ENCODE measurements around the gene TXNDC5.
"Not testable (repeated sequence)": the region's sequence is repeated elsewhere in the genome, so short reads cannot be mapped to it uniquely, and the experiment has no call there.

TXNDC5 gene

DNA sequence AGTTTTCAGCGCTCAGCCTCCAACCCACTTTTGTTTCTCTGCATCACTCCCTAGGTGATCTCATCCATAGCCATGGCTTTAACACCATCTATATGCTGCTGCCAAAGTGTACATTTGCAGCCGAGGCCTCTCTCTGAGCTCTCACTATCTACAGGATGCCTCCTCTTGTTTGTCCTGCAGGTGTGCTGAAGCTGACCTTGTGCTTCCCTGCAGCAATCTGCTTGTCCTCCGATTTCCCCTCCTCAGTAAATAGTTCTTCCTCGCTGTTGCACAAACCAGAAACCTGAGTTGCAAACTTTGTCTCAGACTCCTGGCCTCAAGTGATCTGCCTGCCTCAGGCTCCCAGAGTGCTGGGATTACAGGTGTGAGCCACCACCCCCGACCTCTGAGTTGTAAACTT lies 3.7 kb upstream of the TXNDC5 start:
- no peak for DNase-seq (ENCODE audit: low read depth)

DNA sequence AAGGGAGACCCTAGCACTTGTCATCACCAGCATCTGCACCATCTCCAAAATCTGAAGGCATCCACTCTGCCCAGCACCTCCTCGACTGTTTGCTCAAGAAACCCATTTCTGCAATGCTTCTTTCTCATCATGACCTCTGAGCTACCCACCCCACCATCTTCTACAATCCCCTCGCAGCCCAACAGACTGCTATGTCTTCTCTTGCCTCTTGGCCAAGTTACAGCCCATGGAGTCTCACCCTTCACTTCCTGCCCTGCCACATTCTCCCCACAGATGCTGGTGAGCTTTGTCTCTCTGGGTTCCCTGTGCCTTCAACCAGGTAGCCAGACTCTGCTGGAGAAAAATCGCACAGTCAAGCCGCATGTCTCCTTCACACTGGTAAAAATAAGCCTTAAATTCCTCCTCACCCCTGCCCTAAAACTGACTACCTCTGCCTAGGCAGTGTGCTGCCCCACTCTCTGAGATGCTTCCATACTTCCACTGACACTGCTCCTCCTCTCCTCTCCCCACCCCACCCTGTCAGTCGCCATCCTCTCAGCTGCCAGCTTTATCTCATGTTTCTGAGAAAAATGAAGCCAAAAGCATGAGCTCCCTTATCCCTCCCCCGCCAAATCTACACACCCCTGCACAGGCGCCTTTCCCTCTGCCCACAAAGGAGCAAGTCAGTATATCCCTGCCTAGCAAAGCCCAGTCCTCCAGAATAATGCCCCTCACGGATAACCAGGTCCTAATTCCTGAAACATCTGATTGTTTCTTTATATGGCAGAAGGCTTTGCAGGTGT lies 2.3 kb upstream of the TXNDC5 start:
- DNase-seq (ENCODE audit: low read depth) = no peak

DNA sequence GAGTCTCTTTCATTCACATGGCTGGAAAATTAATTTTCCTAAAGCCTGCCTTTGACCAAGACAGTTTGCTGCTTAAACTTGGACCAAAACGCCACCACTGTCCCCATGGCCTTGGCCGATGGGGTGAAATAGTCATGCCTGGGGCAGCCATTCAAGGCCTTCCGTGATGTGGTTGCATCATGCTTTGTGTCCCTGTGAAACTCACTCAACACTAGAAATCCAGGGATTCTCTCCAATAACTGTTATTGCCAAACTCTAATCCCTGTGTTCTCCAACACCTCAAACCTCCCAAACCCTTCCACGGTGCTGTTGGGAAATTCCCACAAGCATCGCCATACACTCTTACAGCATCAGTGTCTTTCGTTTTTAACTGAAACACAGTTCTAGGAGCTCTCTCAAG lies 1.4 kb upstream of the TXNDC5 start:
- no peak for DNase-seq (ENCODE audit: low read depth)

DNA sequence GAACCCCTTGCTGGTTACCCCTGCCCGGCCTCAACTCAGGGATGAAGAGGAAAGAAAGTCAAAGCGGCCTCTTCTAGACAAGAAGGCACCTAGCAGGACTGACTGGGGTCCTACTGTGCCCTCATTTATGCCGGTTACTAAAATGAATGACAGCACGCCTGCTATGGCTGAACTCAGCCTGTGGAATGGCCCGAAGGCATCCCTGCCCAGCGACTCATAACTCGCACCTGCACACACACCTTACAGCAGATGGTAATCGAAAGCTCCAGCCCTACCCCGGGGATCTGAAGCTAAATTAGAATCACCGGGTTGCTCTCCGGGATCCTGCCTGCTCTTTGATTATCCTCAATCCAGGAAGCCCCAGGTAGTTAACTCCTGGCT lies 747 bp upstream of the TXNDC5 start:
- DNase-seq (ENCODE audit: low read depth) = no peak

DNA sequence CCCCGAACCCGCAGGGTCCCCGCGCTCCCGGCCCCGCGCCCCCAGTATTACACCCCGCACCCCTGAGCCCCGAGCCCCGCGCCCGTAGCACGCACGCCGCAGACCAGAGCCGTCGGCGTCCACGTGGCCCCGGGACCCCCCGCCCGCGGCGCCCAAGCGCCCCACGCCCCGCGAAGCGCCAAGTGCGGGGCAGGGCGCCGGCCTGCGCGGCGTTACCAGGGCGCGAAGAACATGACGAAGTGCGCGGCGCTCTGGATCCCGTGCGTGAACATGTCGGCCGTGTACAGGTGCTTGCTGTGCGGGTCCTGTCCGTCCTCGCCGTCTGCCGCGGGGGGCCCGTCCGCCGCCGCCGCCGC lies 312 bp downstream of the TXNDC5 start:
- DNase-seq (ENCODE audit: low read depth) = no peak

DNA sequence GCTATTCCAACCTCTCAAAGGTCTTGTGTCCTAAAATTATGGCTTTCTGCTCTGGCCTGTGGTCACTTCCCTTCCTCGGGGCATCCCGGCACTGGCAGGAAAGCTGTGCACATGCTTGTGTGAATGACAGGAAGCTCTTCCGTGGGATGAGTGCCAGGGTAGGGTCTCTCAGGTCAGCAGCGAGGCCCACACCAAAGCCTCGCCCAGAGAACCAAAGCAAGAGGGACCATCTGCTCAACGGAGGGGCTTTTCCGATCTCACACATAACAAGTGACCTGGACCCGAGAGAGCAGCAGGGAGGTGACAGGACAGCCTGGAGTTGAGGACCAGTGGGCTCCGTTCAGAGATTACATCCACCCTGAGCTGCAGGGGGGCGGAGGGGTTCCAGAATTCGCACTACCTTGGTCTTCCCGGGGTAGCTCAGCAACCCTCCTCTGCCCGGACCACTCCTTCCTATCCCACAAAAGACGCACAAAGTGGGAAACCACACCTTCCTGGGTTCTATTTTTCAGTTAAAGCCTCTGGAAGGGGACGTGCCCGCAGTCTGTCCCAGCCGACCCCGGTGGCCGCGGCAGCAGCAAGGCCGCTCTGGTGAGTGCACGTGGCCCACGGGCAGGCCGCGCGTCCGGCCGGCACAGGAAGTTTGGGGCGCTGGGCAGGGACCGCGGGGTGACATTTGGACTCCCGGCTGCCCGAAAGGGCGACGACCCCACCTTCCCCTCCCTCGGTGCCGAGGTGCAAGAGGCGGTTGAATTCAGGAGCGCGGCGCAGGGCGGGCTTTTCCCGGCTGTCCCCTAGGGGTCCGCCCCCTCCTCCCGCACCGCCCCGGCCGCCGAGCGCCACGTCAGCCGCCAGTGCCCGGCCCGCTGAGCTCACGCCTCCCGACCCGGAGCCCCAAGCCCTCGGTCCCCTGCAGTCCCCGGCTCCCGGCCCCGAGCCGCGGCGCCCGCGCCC lies 988 bp downstream of the TXNDC5 start:
- peak; percentile 63 for DNase-seq (ENCODE audit: low read depth)

DNA sequence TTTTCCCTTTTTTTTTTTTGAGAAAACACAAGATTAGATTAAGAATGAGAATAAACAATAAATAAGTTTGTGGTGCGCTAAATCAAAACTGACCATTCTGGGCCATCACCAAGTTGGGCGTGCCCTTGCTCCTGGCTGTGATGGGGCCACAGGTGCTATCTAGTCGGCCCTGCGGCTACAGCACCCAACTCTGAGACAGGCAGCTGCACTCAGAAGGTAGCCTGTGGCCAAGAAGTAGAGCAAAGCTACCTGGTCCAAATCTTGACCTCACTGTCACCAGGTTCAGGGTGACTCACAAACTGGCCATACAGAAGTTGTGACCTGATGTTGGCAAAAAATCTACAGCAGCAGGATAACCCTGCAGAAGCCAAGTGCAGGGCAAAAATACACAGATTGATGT lies 3.4 kb downstream of the TXNDC5 start:
- no peak for DNase-seq (ENCODE audit: low read depth)

DNA sequence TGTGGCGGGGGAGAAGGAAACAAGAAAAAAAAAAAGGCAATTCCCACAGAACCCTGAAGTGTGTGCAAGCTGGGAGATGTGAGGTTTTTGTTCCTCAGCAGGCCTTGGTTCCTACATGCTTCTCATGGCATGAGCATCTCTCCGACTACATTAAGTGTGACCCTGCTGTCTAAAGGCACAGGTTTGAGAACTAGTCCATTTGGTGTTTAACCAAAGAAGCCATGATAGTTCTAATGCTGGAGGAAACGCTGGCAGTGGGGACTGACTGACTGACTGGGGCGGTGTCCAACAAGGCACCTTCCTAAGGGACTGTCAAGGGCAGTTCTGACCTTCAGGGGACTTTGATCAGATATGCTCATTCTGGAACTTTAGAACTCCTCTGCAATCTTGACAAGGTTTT lies 3.8 kb downstream of the TXNDC5 start:
- no peak for DNase-seq (ENCODE audit: low read depth)

DNA sequence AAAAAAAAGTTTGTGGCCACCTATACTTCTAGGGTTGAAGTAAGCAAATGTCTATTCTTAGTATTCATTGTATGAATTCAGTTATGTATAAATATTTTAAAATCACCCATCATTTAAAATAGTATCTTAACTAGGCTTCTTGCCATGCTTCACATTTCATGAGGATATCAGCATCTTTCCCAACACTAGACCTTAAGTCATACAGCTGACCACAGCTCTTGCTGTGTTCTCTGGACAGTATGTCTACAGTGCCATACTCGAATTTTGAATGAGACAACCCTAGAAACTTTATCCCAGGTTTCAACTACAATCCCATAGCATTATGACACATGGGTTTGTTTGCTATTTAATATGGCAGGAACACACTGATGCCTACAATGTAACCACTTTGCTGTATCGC lies 5.2 kb downstream of the TXNDC5 start:
- no peak for DNase-seq (ENCODE audit: low read depth)

DNA sequence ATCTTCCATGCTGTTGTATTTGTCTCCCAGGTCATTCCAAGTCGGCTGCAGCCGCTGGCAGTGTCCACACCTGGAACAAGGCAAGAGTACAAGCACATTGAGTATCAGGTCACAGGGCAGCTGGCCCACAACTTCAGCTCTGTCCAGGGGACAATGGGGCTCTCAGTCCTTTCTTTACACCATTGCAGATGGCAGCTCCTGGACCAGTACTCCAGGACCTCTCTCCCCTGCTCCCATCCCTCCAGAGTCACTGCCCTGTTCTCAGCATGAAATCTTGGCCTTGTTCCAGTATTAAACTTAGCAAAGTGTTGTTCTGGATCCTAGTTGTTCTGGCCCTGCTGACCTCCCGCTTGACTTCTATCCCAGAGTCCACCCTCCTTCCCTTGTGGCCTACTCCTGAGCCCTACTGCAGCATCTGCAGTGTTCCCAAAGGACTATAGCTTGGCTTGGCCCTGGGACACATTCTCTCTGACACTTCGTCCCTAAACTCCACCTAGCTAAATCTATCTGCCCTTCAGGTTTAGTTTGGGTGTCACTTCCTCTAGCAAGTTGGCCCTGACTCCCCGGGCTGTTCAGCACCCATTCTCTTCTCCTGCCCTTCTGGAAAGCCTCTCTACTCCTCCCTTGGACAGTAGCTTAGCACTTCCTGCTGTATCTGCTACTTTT lies 5.8 kb downstream of the TXNDC5 start:
- DNase-seq (ENCODE audit: low read depth) = no peak

DNA sequence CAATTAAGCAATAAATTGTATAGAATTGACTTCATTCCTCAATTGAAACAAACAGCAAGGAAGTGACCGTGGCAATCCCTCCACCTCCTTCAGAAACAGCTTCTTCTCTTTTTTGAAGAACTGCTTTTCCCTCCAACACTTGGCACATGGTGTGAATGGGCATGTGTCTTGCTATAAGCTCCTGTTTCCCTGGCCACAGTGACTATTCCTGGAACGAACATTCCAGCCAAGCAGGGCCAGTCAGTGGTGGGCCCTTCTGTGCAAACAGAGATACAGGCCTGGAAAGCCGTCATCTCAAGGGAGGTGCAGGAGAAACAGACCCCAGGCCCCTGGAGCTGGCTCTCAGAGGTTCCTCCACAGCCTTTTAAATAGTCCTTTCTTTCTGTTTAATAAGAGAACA lies 6.9 kb downstream of the TXNDC5 start:
- DNase-seq (ENCODE audit: low read depth) = no peak

DNA sequence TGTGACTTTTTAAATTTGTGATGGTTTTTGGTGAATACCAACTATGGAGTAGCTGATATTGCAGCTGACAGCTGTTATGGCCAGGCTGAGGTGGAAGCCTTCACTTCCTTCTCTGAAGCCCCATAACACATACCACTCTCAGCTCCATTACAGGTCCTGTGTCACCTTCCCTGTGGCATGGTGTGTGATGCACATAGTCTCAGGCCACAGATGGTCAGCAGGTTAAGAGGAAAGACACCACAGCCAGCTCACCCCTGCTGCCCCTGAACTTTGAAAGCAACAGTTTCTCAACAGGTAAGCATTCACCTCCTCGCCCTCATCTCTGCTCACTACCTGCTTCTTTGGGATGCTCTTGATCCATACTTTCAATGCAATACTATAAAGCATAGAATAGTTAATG lies 7.7 kb downstream of the TXNDC5 start:
- DNase-seq (ENCODE audit: low read depth) = no peak

DNA sequence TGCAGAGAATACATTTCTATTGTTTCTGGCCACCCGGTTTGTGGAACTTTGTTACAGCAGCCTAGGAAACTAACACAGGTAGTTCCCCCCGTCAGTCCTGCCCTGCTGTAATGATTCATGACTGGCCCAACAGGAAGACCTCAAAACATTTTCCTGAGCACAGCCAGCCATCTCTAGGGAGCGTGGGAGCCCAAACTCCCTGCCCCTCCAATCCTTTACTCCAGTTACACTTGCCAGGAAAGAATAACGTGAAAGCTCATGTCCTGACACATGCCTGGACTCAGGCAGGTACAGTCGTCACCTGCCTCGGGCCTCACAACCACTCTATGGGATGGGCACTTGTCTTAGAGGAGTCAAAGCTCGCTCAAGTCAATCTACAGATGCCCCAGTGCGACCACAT lies 8.4 kb downstream of the TXNDC5 start:
- DNase-seq (ENCODE audit: low read depth) = no peak

DNA sequence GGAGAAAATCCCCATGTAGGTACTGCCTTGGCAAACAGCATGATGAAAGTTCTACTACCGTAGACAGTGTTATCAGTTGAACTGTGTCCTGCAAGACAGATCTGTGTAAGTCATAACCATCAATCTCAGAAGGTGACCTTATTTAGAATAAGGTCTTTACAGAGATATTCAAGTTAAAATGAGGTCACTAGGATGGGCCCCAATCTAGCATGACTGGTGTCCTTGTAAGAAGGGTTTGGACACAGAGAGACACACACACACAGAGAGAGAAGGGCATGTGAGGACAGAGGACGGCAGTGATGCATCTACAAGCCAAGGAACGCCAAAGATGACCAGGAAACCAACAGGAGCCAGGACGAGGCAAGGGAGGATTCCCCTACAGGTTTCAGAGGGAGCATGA lies 8.8 kb downstream of the TXNDC5 start:
- no peak for DNase-seq (ENCODE audit: low read depth)

DNA sequence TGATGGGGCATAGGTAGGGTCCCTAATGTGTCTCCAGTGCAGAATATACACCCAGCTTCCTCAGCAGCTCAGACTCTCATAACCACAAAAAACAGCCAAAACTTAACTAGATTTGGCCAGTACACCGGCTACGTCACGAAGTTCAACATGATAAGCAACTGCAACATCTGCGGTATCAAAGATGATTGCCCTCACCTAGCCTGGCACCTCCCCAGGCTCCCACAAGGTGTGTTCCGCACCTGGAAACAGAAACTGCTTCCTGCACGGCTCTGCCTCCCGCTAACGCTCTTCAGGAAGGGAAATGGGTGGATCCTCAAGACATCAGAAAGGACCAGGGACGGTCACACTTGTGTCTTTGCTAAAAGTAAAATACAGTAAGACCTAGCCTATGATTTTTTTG lies 9.5 kb downstream of the TXNDC5 start:
- no peak for DNase-seq (ENCODE audit: low read depth)

DNA sequence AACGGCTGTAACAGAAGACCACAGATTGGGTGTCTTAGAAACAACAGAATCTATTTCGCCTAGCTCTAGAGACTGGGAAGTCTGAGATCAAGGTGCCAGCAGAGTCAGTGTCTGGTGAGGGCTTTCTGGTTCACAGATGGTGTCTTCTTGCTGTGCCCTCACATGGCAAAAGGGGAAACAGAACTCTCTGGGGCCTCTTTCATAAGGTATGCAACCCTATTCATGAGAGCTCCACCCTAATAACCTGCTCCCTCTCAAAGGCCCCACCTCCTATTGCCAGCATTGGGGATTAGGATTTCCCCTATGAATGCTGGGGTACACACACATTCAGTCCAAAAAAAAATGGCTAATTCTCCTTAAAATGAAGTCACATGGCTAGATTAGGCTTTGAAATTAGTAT lies 10.0 kb downstream of the TXNDC5 start:
- DNase-seq (ENCODE audit: low read depth) = no peak

DNA sequence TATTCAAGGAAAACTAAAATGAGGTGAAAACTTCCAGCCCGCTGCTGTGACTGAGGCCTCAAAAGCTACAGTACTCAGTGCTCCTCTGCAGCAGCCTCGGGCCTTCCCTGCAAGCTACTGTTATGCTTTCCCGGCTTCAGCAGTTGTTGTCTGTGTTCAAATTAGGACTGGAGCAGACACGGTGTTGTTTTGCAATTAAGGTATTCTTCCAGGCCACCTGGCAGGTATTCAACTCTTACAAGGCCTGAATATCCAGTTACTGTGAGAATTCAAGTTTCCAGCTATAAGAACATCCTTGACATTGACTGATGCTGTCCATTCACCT lies 10.7 kb downstream of the TXNDC5 start:
- no peak for DNase-seq (ENCODE audit: low read depth)

DNA sequence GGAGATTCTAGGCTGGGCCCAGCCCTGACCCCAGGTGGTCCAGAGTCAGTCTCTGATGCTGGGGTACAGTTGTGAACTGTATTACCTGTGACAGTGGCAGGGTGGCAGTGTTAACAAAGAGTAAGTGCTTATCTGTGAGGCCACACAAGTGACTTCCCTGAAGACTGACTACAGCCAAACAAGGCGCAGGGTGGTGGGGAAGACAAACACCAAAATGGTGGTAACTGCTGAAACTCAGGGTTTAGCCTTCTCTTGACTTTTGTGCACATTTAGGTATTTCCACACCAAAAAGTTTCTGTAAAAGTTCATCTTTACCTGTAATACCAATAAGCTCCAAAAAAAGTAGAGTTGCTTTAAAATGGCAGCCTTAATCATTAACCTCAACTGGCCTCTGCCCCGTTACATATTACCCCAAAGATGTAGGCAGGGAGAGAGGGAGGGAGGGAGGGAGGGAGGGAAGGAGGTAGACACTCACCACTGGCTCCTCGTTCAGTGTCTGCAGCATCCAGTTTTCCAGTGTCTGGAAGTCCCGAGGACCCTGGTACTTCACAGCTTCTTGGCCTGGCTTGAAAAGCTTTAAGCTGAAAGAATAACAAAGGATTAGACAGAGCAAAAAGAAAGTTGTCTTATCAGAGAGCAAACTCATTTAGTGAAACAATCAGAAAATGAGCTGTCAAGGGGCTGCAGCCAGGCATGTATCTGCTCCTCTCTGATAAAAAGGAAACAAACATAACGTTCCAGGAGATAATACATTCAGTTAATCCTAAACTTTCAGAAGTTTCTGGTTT lies 11.3 kb downstream of the TXNDC5 start:
- DNase-seq (ENCODE audit: low read depth) = no peak

DNA sequence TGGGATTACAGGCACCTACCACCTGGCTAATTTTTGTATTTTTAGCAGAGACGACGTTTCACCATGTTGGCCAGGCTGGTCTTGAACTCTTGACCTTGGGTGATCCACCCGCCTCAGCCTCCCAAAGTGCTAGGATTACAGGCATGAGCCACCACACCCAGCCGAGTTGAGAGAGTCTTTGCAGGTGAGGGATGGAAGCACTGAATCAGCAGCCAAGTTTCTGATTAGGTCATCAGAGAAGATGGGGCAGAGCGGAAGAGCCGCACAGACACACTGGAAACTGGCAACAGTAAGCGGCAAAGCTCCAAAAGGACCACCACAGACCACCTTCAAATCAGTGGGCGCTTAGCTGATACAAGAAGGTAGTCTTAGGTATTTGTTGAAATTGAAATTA lies 12.4 kb downstream of the TXNDC5 start:
- not testable (repeated sequence) for DNase-seq (ENCODE audit: low read depth)

DNA sequence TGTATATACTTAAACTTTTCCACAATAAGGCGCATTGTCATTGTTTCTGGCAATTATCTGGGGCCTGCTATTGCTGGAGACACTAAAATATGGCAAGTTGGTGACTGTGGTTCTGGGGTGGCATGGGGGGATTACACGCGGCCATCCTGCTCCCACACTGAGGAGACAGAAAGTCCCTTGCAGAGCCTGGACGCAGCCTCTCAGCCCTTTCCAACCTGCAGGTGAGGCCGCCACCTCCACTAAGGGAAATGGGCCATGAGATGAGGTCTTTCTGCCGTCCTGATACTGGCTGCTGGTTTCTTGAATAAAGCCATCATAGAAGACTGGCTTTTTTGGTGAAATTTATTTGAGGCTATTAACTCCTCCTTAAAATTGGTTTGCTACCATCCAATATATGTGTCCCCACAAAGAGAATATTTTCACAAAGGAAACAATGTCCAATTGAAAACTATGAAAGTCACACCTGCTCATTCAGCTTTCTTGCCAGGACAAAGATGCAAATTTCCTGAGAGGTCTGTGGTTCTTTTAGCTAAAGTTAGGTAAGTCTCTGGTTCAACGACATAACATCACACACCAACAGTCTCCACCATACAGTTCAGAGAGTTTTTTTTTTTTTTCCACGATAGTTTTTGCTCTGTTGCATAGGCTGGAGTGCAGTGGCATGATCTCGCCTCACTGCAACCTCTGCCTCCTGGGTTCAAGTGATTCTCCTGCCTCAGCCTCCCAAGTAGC lies 13.0 kb downstream of the TXNDC5 start:
- DNase-seq (ENCODE audit: low read depth) = no peak

DNA sequence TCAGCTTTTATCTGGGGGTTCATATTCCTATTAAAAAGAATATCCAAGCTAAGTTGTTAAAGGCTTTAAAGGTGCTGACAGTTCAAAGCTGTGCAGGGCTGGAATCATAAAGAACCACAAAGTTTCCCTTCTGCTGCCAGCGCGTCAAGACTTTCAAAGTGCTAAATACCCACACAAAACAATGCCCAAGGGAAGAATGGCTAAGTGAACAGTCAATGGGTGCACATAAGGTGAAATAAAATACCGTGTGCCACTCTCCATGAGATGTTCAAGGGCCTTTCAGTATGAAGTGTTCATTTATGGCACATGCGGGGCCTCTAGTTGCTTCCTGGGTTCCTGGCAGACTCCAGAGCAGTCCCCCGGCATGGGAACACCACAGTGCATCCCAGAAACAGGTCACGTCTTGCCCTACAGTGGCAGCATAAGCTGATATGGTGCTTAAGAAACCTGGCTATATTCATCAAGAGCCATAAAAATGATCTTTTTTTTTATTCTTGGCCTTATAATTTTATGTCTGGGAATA lies 14.1 kb downstream of the TXNDC5 start:
- DNase-seq (ENCODE audit: low read depth) = no peak

DNA sequence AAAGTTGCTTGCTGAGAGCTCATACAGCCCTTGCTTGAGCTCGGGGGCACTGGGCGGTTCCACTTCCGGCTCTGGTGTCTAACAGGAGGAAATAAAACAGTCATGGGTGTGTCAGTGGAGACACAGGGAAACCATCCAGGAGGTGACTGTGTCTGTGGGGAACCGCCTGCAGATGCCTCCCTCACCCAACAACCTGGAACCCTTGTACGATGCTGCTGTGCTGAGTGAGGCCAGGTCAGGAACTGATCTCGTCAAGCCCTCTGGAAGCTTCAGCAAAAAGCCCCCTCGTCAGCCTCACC lies 15.5 kb downstream of the TXNDC5 start:
- DNase-seq (ENCODE audit: low read depth) = no peak
